HG03565 (cell line): ENCODE data around the gene FAM193A.
"Not testable (repeated sequence)": the region's sequence is repeated elsewhere in the genome, so short reads cannot be mapped to it uniquely, and the experiment has no call there.

ENCODE experiments used
- ATAC-seq: cut with Tn5 transposase; IDR thresholded peaks from one replicate; pipeline ENCODE4 v1.9.1; 2021; ENCODE audit warnings: mild to moderate bottlenecking, moderate library complexity; ENCODE audit not compliant: unreplicated experiment

FAM193A gene

DNA sequence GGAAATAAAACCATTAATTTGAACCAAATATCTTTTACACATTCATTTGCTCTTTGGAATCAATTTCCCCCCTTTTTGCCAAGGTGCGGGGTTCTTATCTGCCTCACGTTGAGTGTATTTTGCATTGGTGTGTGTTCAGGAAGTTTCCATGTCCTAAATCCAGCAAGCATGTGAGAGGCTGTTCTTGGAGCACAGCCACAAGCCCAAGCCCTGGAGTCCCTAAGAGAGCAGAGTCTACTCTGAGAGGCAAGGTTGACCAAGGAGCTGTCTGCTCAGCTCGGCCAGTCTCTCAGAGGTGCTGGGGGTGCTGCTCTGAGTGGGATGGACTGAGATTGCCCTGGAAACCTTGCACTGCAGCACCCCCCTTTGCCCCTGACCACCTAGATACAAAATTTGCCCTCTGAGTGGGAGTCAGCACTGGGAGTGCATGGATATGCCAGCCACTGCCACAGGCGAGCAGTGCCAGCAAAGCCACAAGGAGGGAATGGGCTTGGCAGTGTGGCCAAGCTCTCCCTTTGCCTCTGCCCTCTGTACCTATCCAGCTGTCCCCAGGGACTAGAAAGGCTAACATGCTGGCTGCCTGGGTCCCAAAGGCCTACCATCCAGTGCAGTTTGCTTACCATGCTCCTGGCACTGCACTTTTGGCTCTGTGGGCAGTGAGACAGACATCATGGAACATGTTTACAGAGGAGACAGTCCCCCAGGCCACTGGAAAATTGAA, 20.5 kb upstream of the FAM193A start:
- ATAC-seq, result no peak

DNA sequence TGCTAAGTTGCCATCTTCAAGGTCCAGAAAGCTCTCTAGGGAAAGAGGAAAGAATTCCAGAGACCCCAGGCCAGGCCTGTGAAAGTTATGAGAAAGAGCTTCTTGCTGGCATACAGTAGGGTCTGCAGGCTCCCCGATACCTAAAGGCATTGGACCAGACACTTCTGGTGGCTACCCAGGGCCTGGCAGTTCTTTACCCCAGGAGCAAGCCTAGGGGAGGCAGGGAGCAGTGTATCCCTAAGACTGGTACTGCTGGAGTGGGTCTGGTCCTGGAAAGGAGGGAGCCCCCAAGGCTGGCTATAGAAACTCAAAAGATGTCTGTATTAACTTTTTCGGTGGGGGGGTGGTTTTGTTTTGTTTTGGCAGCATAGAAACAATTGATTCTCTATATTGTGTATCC, 19.8 kb upstream of the FAM193A start:
- ATAC-seq, result no peak

- ATAC-seq, result no peak
Measured at GRCh38 chr4:2526559-2526958, 9.9 kb upstream of the FAM193A start.

- ATAC-seq, result no peak
Measured at GRCh38 chr4:2534904-2535375, 1.5 kb upstream of the FAM193A start.

GRCh38 chr4:2535376-2536192, 863 bp upstream of the FAM193A start:
- ATAC-seq, result peak; percentile 13

GRCh38 chr4:2537011-2537830, 774 bp downstream of the FAM193A start:
- ATAC-seq, result no peak

GRCh38 chr4:2543580-2544191, 7.2 kb downstream of the FAM193A start:
- ATAC-seq, result not testable (repeated sequence)

GRCh38 chr4:2545321-2546013, 9.0 kb downstream of the FAM193A start:
- no peak for ATAC-seq

DNA sequence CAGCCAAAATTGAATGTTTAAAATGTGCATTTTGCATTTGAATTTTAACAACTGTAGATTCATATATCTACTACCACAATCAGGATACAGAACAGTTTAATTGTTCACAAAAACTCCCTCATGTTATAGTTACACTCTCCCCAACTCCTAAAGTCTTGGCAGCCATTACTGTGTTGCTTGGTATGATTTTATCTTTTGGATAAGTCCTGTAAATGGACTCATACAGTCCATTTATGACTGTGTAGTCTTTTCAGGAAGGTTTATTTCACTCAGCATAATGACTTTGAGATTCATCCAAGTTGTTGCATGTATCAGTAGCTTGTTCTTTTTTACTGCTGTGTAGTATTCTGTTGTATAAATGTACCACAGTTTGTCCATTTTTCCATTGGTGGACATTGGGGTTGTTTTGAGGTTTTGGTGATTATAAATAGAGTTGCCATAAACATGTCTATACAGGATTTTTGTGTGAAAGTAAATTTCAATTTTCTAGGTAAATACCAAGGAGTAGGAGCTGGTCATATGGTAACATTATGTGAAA, 9.9 kb downstream of the FAM193A start:
- ATAC-seq, result no peak

DNA sequence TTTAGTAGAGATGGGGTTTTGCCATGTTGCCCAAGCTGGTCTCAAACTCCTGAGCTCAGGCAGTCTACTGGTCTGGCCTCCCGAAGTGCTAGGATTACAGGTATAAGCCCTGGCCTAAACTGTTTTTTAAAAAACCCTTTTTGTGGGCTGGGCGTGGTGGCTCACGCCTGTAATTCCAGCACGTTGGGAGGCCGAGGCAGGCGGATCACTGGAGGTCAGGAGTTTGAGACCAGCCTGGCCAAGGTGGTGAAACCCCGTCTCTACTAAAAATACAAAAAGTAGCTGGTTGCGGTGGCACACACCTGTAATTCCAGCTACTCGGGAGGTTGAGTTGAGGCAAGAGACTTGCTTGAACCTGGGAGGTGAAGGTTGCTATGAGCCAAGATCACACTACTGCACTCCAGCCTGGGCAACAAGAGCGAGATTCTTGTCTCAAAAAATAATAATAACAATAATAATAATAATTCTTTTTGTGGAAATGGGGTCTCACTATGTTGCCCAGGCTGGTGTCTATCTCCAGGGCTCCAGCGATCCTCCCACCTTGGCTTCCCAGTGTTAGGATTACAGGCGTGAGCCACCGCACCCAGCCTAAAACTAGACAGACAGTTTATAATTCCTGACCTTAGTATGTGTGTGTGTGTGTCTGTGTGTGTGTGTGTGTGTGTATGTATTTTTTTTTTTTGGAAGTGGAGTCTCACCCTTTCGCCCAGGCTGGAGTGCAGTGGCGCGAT, 10.7 kb downstream of the FAM193A start:
- ATAC-seq, result not testable (repeated sequence)

DNA sequence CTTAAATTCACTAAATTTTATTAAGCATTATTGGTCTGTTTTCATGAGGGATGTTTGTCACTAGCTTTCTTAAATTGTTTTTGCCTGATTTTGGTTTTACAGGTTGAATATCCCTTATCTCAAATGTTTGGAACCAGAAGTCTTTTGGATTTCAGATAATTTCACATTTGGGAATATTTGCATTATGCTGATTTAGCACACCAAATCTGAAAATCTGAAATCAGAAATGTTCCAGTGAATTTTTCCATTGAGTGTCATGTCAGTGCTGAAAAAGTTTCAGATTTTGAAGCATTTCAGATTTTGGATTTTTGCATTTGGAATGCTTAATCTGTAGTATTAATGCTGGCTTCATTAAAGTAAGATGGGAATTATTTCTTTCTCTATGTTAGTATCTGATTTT, 14.7 kb downstream of the FAM193A start:
- ATAC-seq, result no peak

GRCh38 chr4:2552806-2553205, 16.4 kb downstream of the FAM193A start:
- no peak for ATAC-seq

DNA sequence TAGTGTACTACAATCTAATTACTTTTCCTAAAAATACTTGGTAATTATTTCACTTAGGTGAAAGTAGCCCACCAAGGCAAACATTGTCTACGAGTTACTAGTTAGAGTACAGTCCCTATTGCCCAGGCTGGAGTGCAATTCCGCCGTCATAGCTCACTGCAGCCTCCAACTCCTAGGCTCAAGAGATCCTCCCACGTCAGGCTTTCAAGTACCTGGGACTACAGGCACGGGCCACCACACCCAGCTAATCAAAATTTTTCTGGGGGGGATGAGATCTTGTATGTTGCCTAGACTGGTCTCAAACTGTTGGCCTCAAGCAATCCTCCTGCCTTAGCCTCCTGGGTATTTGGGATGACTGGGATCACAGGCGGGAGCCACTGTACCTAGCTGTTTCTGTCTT, 21.9 kb downstream of the FAM193A start:
- ATAC-seq, result no peak

- no peak for ATAC-seq
Measured at GRCh38 chr4:2560167-2560566, 23.7 kb downstream of the FAM193A start.

DNA sequence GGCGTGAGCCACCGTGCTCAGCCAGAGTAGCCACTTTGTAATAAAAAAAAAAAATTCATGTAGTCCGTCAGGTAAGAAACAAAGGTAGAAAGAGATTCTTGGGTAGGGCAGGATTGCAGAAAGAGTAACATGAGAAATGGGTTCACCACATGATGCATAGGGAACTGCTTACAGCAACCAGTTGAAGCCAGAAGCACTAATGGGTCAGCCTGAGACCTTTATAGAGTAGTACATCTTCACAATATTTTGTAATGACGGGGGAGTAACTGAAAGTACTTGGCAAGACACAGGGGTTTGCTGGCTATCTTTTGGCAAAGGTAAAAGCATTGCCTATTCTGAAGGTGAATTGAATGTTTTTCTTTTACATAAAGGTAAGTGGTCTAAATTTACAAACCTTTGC, 29.1 kb downstream of the FAM193A start:
- no peak for ATAC-seq

- no peak for ATAC-seq
Measured at GRCh38 chr4:2570036-2570435, 33.6 kb downstream of the FAM193A start.

DNA sequence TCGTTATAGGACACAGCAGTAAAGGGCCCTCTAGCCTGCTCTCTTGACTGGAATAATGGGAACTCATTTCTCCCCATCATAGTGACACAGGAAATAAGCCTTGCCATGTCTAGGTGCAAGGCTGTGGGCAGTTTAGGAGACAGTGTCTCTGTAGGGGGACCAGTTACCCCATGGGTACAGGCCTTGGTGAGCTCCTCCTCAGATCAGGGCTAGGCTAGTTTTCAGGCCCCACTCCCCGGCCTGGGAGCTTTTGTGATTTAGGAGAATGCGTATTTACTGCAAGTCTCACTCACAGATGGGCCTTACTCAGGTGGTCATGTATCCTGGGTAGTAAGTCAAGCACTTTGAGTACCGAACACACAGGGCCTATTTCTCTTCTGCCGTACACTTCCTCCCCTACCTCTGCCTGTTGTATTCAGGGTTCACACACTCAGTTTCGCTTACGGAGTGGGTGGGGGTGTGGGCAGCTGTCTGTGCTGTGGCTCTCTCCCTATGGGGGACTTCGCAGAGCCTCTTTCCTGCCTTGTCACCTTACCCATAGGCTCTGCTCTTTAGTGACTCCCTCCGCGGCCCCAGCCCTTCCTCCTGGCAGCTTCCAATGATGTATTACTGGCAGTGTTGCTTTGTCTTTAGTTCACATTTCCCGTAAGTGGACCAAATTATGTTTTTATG, 34.2 kb downstream of the FAM193A start:
- no peak for ATAC-seq

DNA sequence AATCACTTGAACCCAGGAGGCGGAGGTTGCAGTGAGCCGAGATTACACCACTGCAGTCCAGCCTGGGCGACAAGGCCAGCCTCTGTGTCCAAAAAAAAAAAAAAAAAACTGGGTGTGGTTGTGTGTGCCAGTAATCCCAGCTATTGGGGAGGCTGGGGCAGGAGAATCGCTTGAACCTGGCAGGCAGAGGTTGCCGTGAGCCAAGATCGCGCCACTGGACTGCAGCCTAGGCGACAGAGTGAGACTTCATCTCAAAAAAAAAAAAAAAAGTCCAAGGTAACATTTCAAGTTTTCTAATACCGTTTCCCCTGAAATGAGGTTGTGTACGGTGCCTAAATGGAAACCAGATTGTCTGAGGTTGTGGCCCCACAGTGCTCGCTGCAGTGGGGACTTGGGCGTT, 35.6 kb downstream of the FAM193A start:
- ATAC-seq, result no peak

- no peak for ATAC-seq
Measured at GRCh38 chr4:2572866-2573265, 36.4 kb downstream of the FAM193A start.
